Articular chondrocyte of knee joint (primary cell): ENCODE measurements around the gene DHX38. TPM values are rescaled to one million over a fixed set of nuclear protein-coding genes. Genes with fewer than 3 reads are reported as not detected.

ENCODE experiments used
- total RNA-seq: library from RNA; depleted of rRNA; stranded (reverse); fragments of >200 nt; gene quantifications from 2 replicates; pipeline ENCODE4 v1.2.3, GENCODE V29; 2012

The DHX38 gene
- total RNA-seq = 37.1 and 39.6 TPM in 2 replicates

DNA sequence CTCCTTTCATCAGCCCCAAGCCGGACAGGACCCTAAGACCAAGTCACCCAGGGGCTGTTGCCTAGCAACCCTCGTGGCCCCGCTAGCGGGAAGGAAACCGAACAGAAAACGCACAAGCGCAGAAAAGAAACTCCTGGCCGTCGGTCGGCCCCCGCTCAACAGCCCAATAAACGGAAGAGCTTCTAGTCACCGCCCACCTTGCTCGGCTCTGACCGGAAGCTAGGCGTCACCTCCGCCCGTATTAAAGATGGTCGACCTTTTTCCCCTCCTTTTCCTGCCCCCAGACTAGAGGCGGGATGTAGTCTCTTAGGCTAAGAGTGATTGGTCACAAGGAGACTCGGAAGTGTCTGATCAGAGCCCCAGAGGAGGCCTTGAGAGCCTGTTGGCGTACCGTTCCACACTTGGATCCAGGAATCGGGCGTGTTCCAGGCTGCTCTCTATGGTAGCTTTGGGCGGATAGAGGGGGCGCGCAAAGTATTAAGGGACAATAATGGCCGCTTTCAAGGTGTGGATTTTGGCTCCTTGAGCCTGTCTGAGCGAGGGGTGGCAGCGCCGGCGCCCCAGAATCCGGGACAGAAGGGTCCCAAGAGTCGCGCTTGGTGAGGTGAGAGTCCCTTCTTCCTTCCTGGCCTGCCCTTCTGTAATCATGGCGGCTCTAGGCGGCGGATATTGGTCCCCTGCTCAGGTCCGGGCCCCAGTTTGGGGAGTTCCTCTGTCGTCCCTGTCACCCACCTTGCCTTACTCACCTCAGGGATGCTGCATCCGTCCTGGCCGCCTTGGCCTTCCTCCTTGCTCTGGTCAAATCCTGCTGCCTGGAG lies at the start of gene DHX38, which contains the start of gene TXNL4B:
Gene DHX38 (plus strand): TSS at position 400 of the 818 bp plus-strand sequence. CDS start 2,311 bp downstream, outside the sequence.
Gene TXNL4B (minus strand): TSS at position 173 of the 818 bp plus-strand sequence. CDS start 2,871 bp downstream, outside the sequence.

DNA sequence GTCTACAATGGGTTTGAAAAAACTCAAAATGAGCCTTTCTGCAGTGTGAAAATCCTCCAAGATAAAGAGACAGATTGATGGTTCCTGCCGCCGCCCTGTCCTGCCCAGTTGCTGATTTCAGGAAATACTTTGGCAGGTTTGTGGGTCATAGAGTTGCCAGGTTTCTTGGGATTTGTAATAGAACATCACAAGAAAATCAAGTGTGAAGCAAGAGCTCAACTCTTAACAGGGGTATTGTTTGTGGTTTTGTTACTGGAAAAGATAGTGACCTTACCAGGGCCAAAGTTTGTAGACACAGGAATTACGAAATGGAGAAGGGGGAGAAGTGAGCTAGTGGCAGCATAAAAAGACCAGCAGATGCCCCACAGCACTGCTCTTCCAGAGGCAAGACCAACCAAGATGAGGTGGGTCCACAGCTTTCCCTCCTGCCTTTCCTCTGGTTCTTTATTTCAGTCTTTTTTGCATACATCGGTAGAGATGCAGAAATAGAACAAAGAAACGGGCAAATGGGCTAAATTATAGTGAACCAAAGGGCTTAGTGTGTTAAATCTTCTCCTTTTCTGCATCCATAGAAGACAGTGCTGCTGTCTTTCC lies 39.3 kb upstream of the DHX38 start, which contains the start of gene HP:
Gene HP (plus strand): TSS at position 252 of the 594 bp plus-strand sequence. CDS start 148 bp downstream, at position 400.

Other genes starting within 250 kb of the DHX38 start
- 13.9 and 16.6 TPM in 2 replicates for gene ATXN1L, start 247.9 kb upstream of the DHX38 start, total RNA-seq
- 4.7 and 5.9 TPM in 2 replicates for gene ZNF821, start 209.7 kb upstream of the DHX38 start, total RNA-seq
- 173 and 218 TPM in 2 replicates for gene IST1, start 198.3 kb upstream of the DHX38 start, total RNA-seq
- under 0.01 TPM in 1 of 2 replicates, not detected in the other for gene PKD1L3, start 93.4 kb upstream of the DHX38 start, total RNA-seq
- gene DHODH, start 85.1 kb upstream of the DHX38 start, total RNA-seq = 2.7 and 3.0 TPM in 2 replicates
- 0.11 TPM in 1 of 2 replicates, not detected in the other for gene HP, start 39.3 kb upstream of the DHX38 start, total RNA-seq
- not detected in 2 replicates for gene HPR, start 30.6 kb upstream of the DHX38 start, total RNA-seq
- 9.3 and 12.4 TPM in 2 replicates for gene TXNL4B, start 227 bp upstream of the DHX38 start, total RNA-seq
- gene PMFBP1, start 78.3 kb downstream of the DHX38 start, total RNA-seq = under 0.01 and 0.22 TPM in 2 replicates